Measurements from ENCODE around the gene SH3BGRL3.

- TF ChIP-seq CTCF (IDR thresholded peaks at IDR 0.05), result no peak
- no peak for TF ChIP-seq POLR2A (IDR thresholded peaks at IDR 0.05)
Observed at GRCh38 chr1:26274801-26275425, 5.0 kb upstream of the SH3BGRL3 start.
